Esophagus squamous epithelium (tissue), 4 donors: ENCODE data around the gene PRPSAP2.

Experiments
- POLR2A ChIP-seq, 4 donors: fragments of 450-650 bp; IDR thresholded peaks; one replicate each; pipeline ENCODE4 v1.6.1; 2017; ENCODE audit warnings: antibody characterized with exemption in 4 of 4, mild to moderate bottlenecking in 4 of 4, moderate library complexity in 3 of 4
- TF ChIP-seq, protein P1 (sequence below), 6 experiments: fragments of 450-650 bp in 4 of 6; fragments of 200-600 bp in 2 of 6; sonication (generic) in 2 of 6; IDR thresholded peaks; one replicate each; pipeline ENCODE4 v1.5.1; 2016 to 2019; ENCODE audit warnings: antibody characterized with exemption in 6 of 6, mild to moderate bottlenecking in 4 of 6, moderate library complexity in 4 of 6

DNA sequence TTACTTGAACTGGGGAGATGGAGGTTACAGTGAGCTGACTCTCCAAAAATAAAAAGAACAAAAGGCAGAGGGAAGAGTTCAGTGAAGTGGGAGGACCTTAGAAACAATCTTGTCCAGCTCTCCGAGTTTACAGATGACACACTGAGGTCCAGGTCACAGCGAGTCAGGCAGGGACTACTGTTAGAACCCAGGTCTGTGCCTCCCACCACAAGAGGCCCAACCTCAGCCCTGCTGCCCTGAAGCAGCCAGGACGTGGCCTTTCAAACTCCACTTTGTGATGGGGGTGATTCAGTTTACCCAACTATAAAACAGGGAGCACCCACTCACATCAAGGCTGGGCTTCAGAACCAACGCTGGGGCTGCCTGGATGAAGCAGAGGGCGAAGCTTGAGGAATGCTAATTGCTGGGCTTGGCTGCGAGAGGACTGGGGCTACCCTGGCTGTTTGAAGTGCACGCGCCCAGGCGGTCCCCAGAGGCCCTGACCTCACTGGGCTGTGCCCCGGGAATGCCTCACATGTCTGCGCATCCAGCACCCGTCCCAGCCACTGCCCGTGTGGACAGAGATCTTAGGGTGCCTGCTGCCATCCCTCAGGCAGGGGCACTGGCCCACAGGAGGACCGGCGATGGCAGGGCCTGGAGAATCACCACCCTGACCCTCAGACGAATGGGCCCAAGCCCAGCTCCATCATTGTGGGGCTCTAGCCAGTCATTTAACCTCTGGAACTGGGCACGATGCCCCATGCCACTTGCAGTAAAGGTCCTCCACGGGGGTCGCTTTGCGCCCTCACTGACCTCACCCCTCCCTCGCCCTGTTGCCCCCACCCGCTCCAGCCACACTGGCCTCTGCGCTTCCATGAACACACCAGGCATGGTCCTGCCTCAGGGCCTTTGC, 105.4 kb downstream of the PRPSAP2 start:
- TF ChIP-seq, protein P1, sequence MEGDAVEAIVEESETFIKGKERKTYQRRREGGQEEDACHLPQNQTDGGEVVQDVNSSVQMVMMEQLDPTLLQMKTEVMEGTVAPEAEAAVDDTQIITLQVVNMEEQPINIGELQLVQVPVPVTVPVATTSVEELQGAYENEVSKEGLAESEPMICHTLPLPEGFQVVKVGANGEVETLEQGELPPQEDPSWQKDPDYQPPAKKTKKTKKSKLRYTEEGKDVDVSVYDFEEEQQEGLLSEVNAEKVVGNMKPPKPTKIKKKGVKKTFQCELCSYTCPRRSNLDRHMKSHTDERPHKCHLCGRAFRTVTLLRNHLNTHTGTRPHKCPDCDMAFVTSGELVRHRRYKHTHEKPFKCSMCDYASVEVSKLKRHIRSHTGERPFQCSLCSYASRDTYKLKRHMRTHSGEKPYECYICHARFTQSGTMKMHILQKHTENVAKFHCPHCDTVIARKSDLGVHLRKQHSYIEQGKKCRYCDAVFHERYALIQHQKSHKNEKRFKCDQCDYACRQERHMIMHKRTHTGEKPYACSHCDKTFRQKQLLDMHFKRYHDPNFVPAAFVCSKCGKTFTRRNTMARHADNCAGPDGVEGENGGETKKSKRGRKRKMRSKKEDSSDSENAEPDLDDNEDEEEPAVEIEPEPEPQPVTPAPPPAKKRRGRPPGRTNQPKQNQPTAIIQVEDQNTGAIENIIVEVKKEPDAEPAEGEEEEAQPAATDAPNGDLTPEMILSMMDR (IDR thresholded peaks at IDR 0.05): no peak
- no peak for TF ChIP-seq POLR2A (IDR thresholded peaks at IDR 0.05)
